ENCODE data around the gene NOMO2. TPM values are rescaled to one million over a fixed set of nuclear protein-coding genes. Genes with fewer than 3 reads are reported as not detected.
"Not testable (repeated sequence)": the region's sequence is repeated elsewhere in the genome, so short reads cannot be mapped to it uniquely, and the experiment has no call there.

The NOMO2 gene
- total RNA-seq: 10 to 100 TPM; 85.2 to 95.1 TPM

- CTCF ChIA-PET: interaction anchor here (0.6 kb wide), 1 partner anchor 629 kb away, joined by 3 read pairs; no protein-coding TSS in a partner anchor
- POLR2A ChIA-PET: not testable (repeated sequence)
Observed at GRCh38 chr16:18561727-18562314, at the start of gene NOMO2. NOMO2 (minus strand) TSS chr16:18562097; CDS start chr16:18562040, 57 bp downstream.

GRCh38 chr16:18610147-18610803 lies 48.4 kb upstream of the NOMO2 start:
- POLR2A ChIA-PET, CTCF ChIA-PET: not testable (repeated sequence)

GRCh38 chr16:18608271-18608670 lies 46.4 kb upstream of the NOMO2 start:
- POLR2A ChIA-PET, CTCF ChIA-PET: not testable (repeated sequence)

- CTCF ChIA-PET, POLR2A ChIA-PET: not testable (repeated sequence)
Observed at GRCh38 chr16:18603572-18604246, 41.8 kb upstream of the NOMO2 start.

GRCh38 chr16:18598582-18598981 lies 36.7 kb upstream of the NOMO2 start:
- CTCF ChIA-PET, POLR2A ChIA-PET: not testable (repeated sequence)

- POLR2A ChIA-PET: not testable (repeated sequence)
Observed at GRCh38 chr16:18597734-18598133, 35.8 kb upstream of the NOMO2 start.

GRCh38 chr16:18597319-18597718 lies 35.4 kb upstream of the NOMO2 start:
- POLR2A ChIA-PET, CTCF ChIA-PET: not testable (repeated sequence)

More at GRCh38 chr16:18597734-18598133, 35.8 kb upstream of the NOMO2 start:
- CTCF ChIA-PET: not testable (repeated sequence)

GRCh38 chr16:18595796-18596195 lies 33.9 kb upstream of the NOMO2 start:
- CTCF ChIA-PET, POLR2A ChIA-PET: not testable (repeated sequence)

GRCh38 chr16:18594880-18595279 lies 33.0 kb upstream of the NOMO2 start:
- POLR2A ChIA-PET, CTCF ChIA-PET: not testable (repeated sequence)

- CTCF ChIA-PET, POLR2A ChIA-PET: not testable (repeated sequence)
Observed at GRCh38 chr16:18593904-18594303, 32.0 kb upstream of the NOMO2 start.

- POLR2A ChIA-PET, CTCF ChIA-PET: not testable (repeated sequence)
Observed at GRCh38 chr16:18592982-18593381, 31.1 kb upstream of the NOMO2 start.

GRCh38 chr16:18591908-18592307 lies 30.0 kb upstream of the NOMO2 start:
- POLR2A ChIA-PET, CTCF ChIA-PET: not testable (repeated sequence)

- CTCF ChIA-PET, POLR2A ChIA-PET: not testable (repeated sequence)
Observed at GRCh38 chr16:18591441-18591840, 29.5 kb upstream of the NOMO2 start.

GRCh38 chr16:18589806-18590205 lies 27.9 kb upstream of the NOMO2 start:
- CTCF ChIA-PET, POLR2A ChIA-PET: not testable (repeated sequence)

GRCh38 chr16:18586560-18587540 lies 25.0 kb upstream of the NOMO2 start:
- CTCF ChIA-PET, POLR2A ChIA-PET: not testable (repeated sequence)

- CTCF ChIA-PET, POLR2A ChIA-PET: not testable (repeated sequence)
Observed at GRCh38 chr16:18585789-18586188, 23.9 kb upstream of the NOMO2 start.

- ChIA-PET CTCF (no interaction called here), POLR2A (no interaction called here)
Observed at GRCh38 chr16:18582902-18583301, 21.0 kb upstream of the NOMO2 start.

GRCh38 chr16:18580396-18580795 lies 18.5 kb upstream of the NOMO2 start:
- POLR2A ChIA-PET, CTCF ChIA-PET: not testable (repeated sequence)

GRCh38 chr16:18579261-18579660 lies 17.4 kb upstream of the NOMO2 start:
- POLR2A ChIA-PET: not testable (repeated sequence)

GRCh38 chr16:18577942-18578341 lies 16.0 kb upstream of the NOMO2 start:
- CTCF ChIA-PET, POLR2A ChIA-PET: not testable (repeated sequence)

More at GRCh38 chr16:18579261-18579660, 17.4 kb upstream of the NOMO2 start:
- CTCF ChIA-PET: not testable (repeated sequence)
